Nephron (organoid): ENCODE results near the gene SLC16A5.
"Not testable (repeated sequence)": the region's sequence is repeated elsewhere in the genome, so short reads cannot be mapped to it uniquely, and the experiment has no call there.

Source experiments
- H3K27ac Mint-ChIP-seq, 3 experiments: 2 replicates each; pipeline ENCODE4 v1.8.0; 2020; ENCODE audit warnings: mixed read lengths in 3 of 3, mild to moderate bottlenecking in 2 of 3, moderate library complexity in 1 of 3
- H3K27me3 Mint-ChIP-seq: 2 replicates; pipeline ENCODE4 v1.8.0; 2021; ENCODE audit warnings: low read depth, mild to moderate bottlenecking, moderate library complexity, mixed read lengths
- H3K36me3 Mint-ChIP-seq: 2 replicates; pipeline ENCODE4 v1.8.0; 2020; ENCODE audit warnings: low read depth, mixed read lengths
- H3K4me1 Mint-ChIP-seq: 2 replicates; pipeline ENCODE4 v1.8.0; 2020; ENCODE audit warnings: mixed read lengths
- H3K4me3 Mint-ChIP-seq, 3 experiments: 2 replicates each; pipeline ENCODE4 v1.8.0; 2020; ENCODE audit warnings: mild to moderate bottlenecking in 3 of 3, mixed read lengths in 3 of 3, moderate library complexity in 2 of 3
- H3K9me3 Mint-ChIP-seq: 2 replicates; pipeline ENCODE4 v1.8.0; 2020; ENCODE audit warnings: mixed read lengths
- CTCF ChIP-seq, 3 experiments: fragments of 200-600 bp; sonication (generic); IDR thresholded peaks; one replicate each; pipeline ENCODE4 v1.5.0; 2021; ENCODE audit warnings: antibody characterized with exemption in 3 of 3; ENCODE audit not compliant: unreplicated experiment in 3 of 3

Gene SLC16A5, protein sequence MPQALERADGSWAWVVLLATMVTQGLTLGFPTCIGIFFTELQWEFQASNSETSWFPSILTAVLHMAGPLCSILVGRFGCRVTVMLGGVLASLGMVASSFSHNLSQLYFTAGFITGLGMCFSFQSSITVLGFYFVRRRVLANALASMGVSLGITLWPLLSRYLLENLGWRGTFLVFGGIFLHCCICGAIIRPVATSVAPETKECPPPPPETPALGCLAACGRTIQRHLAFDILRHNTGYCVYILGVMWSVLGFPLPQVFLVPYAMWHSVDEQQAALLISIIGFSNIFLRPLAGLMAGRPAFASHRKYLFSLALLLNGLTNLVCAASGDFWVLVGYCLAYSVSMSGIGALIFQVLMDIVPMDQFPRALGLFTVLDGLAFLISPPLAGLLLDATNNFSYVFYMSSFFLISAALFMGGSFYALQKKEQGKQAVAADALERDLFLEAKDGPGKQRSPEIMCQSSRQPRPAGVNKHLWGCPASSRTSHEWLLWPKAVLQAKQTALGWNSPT

GRCh38 chr17:75087558-75088453, at the start of gene SLC16A5:
TSS of gene SLC16A5 (plus strand) at chr17:75087954. CDS start at chr17:75093637, 5,683 bp downstream.
- no peaks in the 10 kb centered on the region for H3K9me3 Mint-ChIP-seq
- TF ChIP-seq CTCF (IDR thresholded peaks at IDR 0.05; ENCODE audit: unreplicated experiment in 3 of 3), result no peak

GRCh38 chr17:75039238-75039637, 48.5 kb upstream of the SLC16A5 start:
- H3K27ac Mint-ChIP-seq, result no peak overlapping the region

More at GRCh38 chr17:75087558-75088453, at the start of gene SLC16A5:
- no peaks in the 10 kb centered on the region for H3K27me3 Mint-ChIP-seq
- H3K4me3 Mint-ChIP-seq, result peak within 1 kb of the TSS; percentile 78 to 84 (median 83)
- no peaks in the 10 kb centered on the region for H3K36me3 Mint-ChIP-seq
- H3K4me1 Mint-ChIP-seq, result peaks cover 59% of the 10 kb centered on the region
- peak within 1 kb of the TSS; percentile 86 to 87 (median 86) for H3K27ac Mint-ChIP-seq

GRCh38 chr17:75041656-75042280, 46.0 kb upstream of the SLC16A5 start:
- H3K9me3 Mint-ChIP-seq, result no peaks in the 10 kb centered on the region
- H3K36me3 Mint-ChIP-seq, result peaks cover 30% of the 10 kb centered on the region
- TF ChIP-seq CTCF (IDR thresholded peaks at IDR 0.05; ENCODE audit: unreplicated experiment in 3 of 3), result no peak
- no peak overlapping the region for H3K27ac Mint-ChIP-seq
- no peaks in the 10 kb centered on the region for H3K27me3 Mint-ChIP-seq
- H3K4me3 Mint-ChIP-seq, result no peak overlapping the region
- peaks cover 16% of the 10 kb centered on the region for H3K4me1 Mint-ChIP-seq

More at GRCh38 chr17:75039238-75039637, 48.5 kb upstream of the SLC16A5 start:
- peaks cover 4% of the 10 kb centered on the region for H3K27me3 Mint-ChIP-seq
- peaks cover 7% of the 10 kb centered on the region for H3K4me1 Mint-ChIP-seq
- no peaks in the 10 kb centered on the region for H3K9me3 Mint-ChIP-seq
- no peak overlapping the region for H3K4me3 Mint-ChIP-seq
- TF ChIP-seq CTCF (IDR thresholded peaks at IDR 0.05; ENCODE audit: unreplicated experiment in 3 of 3), result no peak
- H3K36me3 Mint-ChIP-seq, result peaks cover 30% of the 10 kb centered on the region

- not testable (repeated sequence) for H3K9me3 Mint-ChIP-seq, H3K27ac Mint-ChIP-seq, H3K27me3 Mint-ChIP-seq
- H3K36me3 Mint-ChIP-seq, result peaks cover 25% of the 10 kb centered on the region
- peaks cover 25% of the 10 kb centered on the region for H3K4me1 Mint-ChIP-seq
- peak overlapping the region in 1 of 3 experiments; percentile 47 for H3K4me3 Mint-ChIP-seq
These were observed 44.0 kb upstream of the SLC16A5 start for GRCh38 chr17:75043789-75044188.

DNA sequence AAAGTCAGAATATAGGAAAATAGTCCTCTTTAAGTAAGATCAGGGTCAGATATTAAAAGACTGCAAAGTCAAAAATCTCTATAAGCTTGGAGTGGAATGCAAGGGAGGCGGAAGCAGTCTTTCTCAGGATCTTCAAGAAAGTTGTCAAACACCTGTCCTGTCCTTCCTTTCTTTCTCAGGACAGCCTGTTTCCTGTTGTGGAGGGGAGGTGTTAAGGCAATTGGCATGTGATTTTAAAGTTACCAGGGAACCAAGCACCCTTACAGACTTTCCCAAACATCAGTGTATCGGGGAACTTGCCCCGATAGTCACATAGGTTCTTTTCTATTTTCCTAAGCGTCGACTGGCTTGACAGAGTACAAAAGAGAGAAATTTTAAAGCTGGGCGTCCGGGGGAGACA, 43.0 kb upstream of the SLC16A5 start:
- Mint-ChIP-seq H3K27ac (peak overlapping the region in 2 of 3 experiments; percentile 8 to 25), H3K4me3 (peak overlapping the region; percentile 83 to 99 (median 96)), H3K4me1 (peaks cover 28% of the 10 kb centered on the region), H3K27me3 (no peaks in the 10 kb centered on the region), H3K9me3 (no peaks in the 10 kb centered on the region), H3K36me3 (peaks cover 27% of the 10 kb centered on the region)
- TF ChIP-seq CTCF (IDR thresholded peaks at IDR 0.05; ENCODE audit: unreplicated experiment in 3 of 3), result no peak

DNA sequence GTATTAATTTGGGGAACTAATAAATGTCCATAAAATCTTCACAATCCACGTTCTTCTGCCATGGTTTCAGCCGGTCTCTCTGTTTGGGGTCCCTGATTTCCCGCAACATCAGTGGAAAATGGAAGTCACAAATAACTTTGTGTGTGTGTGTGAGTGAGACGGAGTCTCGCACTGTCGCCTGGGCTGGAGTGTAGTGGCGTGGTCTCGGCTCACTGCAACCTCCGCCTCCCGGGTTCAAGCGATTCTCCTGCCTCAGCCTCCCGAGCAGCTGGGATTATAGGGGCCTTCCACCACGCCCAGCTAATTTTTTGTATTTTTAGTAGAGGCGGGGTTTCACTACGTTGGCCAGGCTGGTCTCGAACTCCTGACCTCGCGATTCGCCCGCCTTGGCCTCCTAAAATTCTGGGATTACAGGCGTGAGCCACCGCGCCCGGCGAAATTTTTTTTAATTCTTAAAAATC, 41.8 kb upstream of the SLC16A5 start:
- not testable (repeated sequence) for H3K9me3 Mint-ChIP-seq, H3K27me3 Mint-ChIP-seq
- peaks cover 23% of the 10 kb centered on the region for H3K36me3 Mint-ChIP-seq
- H3K4me1 Mint-ChIP-seq, result peaks cover 28% of the 10 kb centered on the region
- peak overlapping the region; percentile 96 to 99 (median 99) for H3K4me3 Mint-ChIP-seq
- peak overlapping the region; percentile 81 to 97 (median 95) for H3K27ac Mint-ChIP-seq
